Body of pancreas (tissue), 4 donors: ENCODE data around the gene C14orf132. TPM values are rescaled to one million over a fixed set of nuclear protein-coding genes. Genes with fewer than 3 reads are reported as not detected.

Source experiments
- ATAC-seq: fragments of 150-250 bp; one replicate; pipeline ENCODE4 v1.9.1; 2016
- DNase-seq, 4 donors: peaks; one replicate each; pipeline ENCODE4 v3.0.0-alpha.2; 2019
- H3K27ac ChIP-seq, 4 donors: fragments of 200-600 bp; sonication (generic); 1 replicate in 3 of 4; 2 replicates in 1 of 4; pipeline versions ENCODE4 v1.5.1 to v1.6.1; 2016 to 2019; ENCODE audit warnings: mild to moderate bottlenecking in 1 of 4, mixed read lengths in 1 of 4, moderate library complexity in 1 of 4
- H3K27me3 ChIP-seq, 2 donors: fragments of 200-600 bp; sonication (generic); one replicate each; pipeline ENCODE4 v1.6.0; 2016; ENCODE audit warnings: mild to moderate bottlenecking in 1 of 2
- H3K36me3 ChIP-seq, 2 donors: fragments of 200-600 bp; sonication (generic); replicated peaks in 1 of 2; 2 replicates each; pipeline ENCODE4 v1.5.1; 2016; ENCODE audit warnings: low read depth in 2 of 2; ENCODE audit not compliant: insufficient read depth in 1 of 2
- H3K4me1 ChIP-seq: fragments of 200-600 bp; sonication (generic); one replicate; pipeline ENCODE4 v1.6.0; 2016
- H3K4me3 ChIP-seq, 2 donors: fragments of 200-600 bp; sonication (generic); 1 replicate in 1 of 2; 2 replicates in 1 of 2; pipeline ENCODE4 v1.5.1; 2016 to 2019
- H3K9me3 ChIP-seq, 3 donors: fragments of 200-600 bp; sonication (generic); 1 replicate in 2 of 3; 2 replicates in 1 of 3; pipeline ENCODE4 v1.5.1; 2016
- CTCF ChIP-seq, 7 experiments: fragments of 450-650 bp in 4 of 7; fragments of 200-600 bp in 3 of 7; sonication (generic) in 3 of 7; IDR thresholded peaks; one replicate each; pipeline ENCODE4 v1.5.1; 2016 to 2019; ENCODE audit warnings: antibody characterized with exemption in 7 of 7
- POLR2A ChIP-seq, 3 donors: fragments of 450-650 bp; IDR thresholded peaks; one replicate each; pipeline ENCODE4 v1.6.1; 2016; ENCODE audit warnings: antibody characterized with exemption in 3 of 3, mild to moderate bottlenecking in 2 of 3
- WGBS, 2 donors: methylation state at CpG; one replicate each; pipeline ENCODE4 v1.1.5; 2017; 5-methylcytosine and 5-hydroxymethylcytosine counted together
- intact Hi-C: fragments of 100-400 bp; cut with DNase I; formaldehyde crosslinking; loops from one replicate; pipeline ENCODE4 v1.15.1; 2023
- total RNA-seq, 2 donors: library from RNA; depleted of rRNA; stranded (reverse); fragments of >200 nt; gene quantifications; one replicate each; pipeline ENCODE4 v1.1.0, GENCODE V29; 2016

The C14orf132 gene
- total RNA-seq, 2 donors from 2014 or later: 4.4 to 4.6 TPM

GRCh38 chr14:96095581-96096476 lies 56.7 kb downstream of the C14orf132 start:
- DNase-seq: peak in 3 of 4 donors; percentile 37 to 65 (median 58)
- intact Hi-C loops: loop anchor here (10.0 kb wide), 1 partner anchor 329 kb away; no protein-coding TSS in a partner anchor
- peak overlapping the region in 2 of 4 donors; percentile 13 to 55 for H3K27ac ChIP-seq

GRCh38 chr14:96096639-96097610 lies 57.8 kb downstream of the C14orf132 start:
- Histone ChIP-seq H3K27ac (no peak overlapping the region), H3K36me3 (no peaks in the 10 kb centered on the region), H3K9me3 (no peaks in the 10 kb centered on the region), H3K4me3 (no peak overlapping the region), H3K4me1 (peaks cover 13% of the 10 kb centered on the region), H3K27me3 (no peaks in the 10 kb centered on the region)
- no peak for TF ChIP-seq POLR2A (IDR thresholded peaks at IDR 0.05)
- ATAC-seq (no peak), DNase-seq (no peak)
- intact Hi-C loops: loop anchor here (10.0 kb wide), 1 partner anchor 328 kb away; no protein-coding TSS in a partner anchor
- 75 to 83% methylated on average over 9 to 12 of the region's 12 CpGs for WGBS, 2 donors

More at GRCh38 chr14:96095581-96096476, 56.7 kb downstream of the C14orf132 start:
- Histone ChIP-seq H3K9me3 (no peaks in the 10 kb centered on the region), H3K4me3 (no peak overlapping the region), H3K27me3 (no peaks in the 10 kb centered on the region), H3K4me1 (peaks cover 11% of the 10 kb centered on the region), H3K36me3 (no peaks in the 10 kb centered on the region)
- peak; percentile 28 for ATAC-seq
- WGBS, 2 donors: 53 to 66% methylated on average over 14 to 16 of the region's 16 CpGs
- no peak for TF ChIP-seq CTCF (IDR thresholded peaks at IDR 0.05)
- TF ChIP-seq POLR2A (IDR thresholded peaks at IDR 0.05): no peak

- Histone ChIP-seq H3K36me3 (no peaks in the 10 kb centered on the region), H3K27me3 (no peaks in the 10 kb centered on the region), H3K4me3 (no peak overlapping the region), H3K4me1 (peaks cover 13% of the 10 kb centered on the region), H3K27ac (no peak overlapping the region), H3K9me3 (no peaks in the 10 kb centered on the region)
- no peak for ATAC-seq
- DNase-seq: no peak
- no peak for TF ChIP-seq POLR2A (IDR thresholded peaks at IDR 0.05)
- 38 to 63% methylated on average over 7 of the region's 7 CpGs for WGBS, 2 donors
- intact Hi-C loops: loop anchor here (10.0 kb wide), 1 partner anchor 327 kb away; no protein-coding TSS in a partner anchor
Observed at GRCh38 chr14:96097752-96098151, 58.6 kb downstream of the C14orf132 start.

- H3K9me3 ChIP-seq: no peaks in the 10 kb centered on the region
- intact Hi-C loops: loop anchor here (10.0 kb wide), 1 partner anchor 326 kb away; no protein-coding TSS in a partner anchor
- no peaks in the 10 kb centered on the region for H3K27me3 ChIP-seq
- WGBS, 2 donors: 30 to 44% methylated on average over 6 of the region's 6 CpGs
- peak; percentile 47 for ATAC-seq
- H3K27ac ChIP-seq: no peak overlapping the region
- TF ChIP-seq CTCF (IDR thresholded peaks at IDR 0.05): peak; percentile 18 to 67 (median 53)
- TF ChIP-seq POLR2A (IDR thresholded peaks at IDR 0.05): no peak
- H3K4me3 ChIP-seq: no peak overlapping the region
- no peaks in the 10 kb centered on the region for H3K36me3 ChIP-seq
- DNase-seq: peak; percentile 43 to 69 (median 64)
- H3K4me1 ChIP-seq: peaks cover 13% of the 10 kb centered on the region
Observed at GRCh38 chr14:96098309-96098998, 59.3 kb downstream of the C14orf132 start.

GRCh38 chr14:96098999-96099335 lies 59.8 kb downstream of the C14orf132 start:
- H3K36me3 ChIP-seq: no peaks in the 10 kb centered on the region
- H3K9me3 ChIP-seq: no peaks in the 10 kb centered on the region
- no peak for DNase-seq
- no peak for ATAC-seq
- peaks cover 13% of the 10 kb centered on the region for H3K4me1 ChIP-seq
- intact Hi-C loops: loop anchor here (10.0 kb wide), 1 partner anchor 326 kb away; no protein-coding TSS in a partner anchor
- no peak overlapping the region for H3K27ac ChIP-seq
- TF ChIP-seq POLR2A (IDR thresholded peaks at IDR 0.05) (no peak), CTCF (IDR thresholded peaks at IDR 0.05) (no peak)
- H3K4me3 ChIP-seq: no peak overlapping the region
- H3K27me3 ChIP-seq: no peaks in the 10 kb centered on the region
